Upper lobe of right lung (tissue), 1 donor: ENCODE data around the gene GP2. TPM values are rescaled to one million over a fixed set of nuclear protein-coding genes. Genes with fewer than 3 reads are reported as not detected.

Experiments used
- ATAC-seq: fragments of 200-7000 bp; cut with Tn5 transposase; one replicate; pipeline ENCODE4 v1.9.1; 2020; ENCODE audit warnings: mild to moderate bottlenecking, moderate library complexity
- DNase-seq: peaks from one replicate; pipeline ENCODE4 v3.0.0-alpha.2; 2020
- H3K27ac ChIP-seq: fragments of 200-600 bp; one replicate; pipeline ENCODE4 v1.8.0; 2022
- H3K27me3 ChIP-seq: fragments of 200-600 bp; one replicate; pipeline ENCODE4 v1.8.0; 2022; ENCODE audit warnings: mild to moderate bottlenecking
- H3K36me3 ChIP-seq: fragments of 200-600 bp; one replicate; pipeline ENCODE4 v1.8.0; 2022
- H3K4me1 ChIP-seq: fragments of 200-600 bp; one replicate; pipeline ENCODE4 v1.8.0; 2022
- H3K4me3 ChIP-seq: fragments of 200-600 bp; one replicate; pipeline ENCODE4 v1.8.0; 2022; ENCODE audit warnings: mild to moderate bottlenecking
- H3K9me3 ChIP-seq: fragments of 200-600 bp; one replicate; pipeline ENCODE4 v1.8.0; 2022
- CTCF ChIP-seq: fragments of 200-600 bp; IDR thresholded peaks from one replicate; pipeline ENCODE4 v1.8.0; 2022; ENCODE audit warnings: antibody characterized with exemption
- intact Hi-C: fragments of 100-400 bp; cut with DNase I; formaldehyde crosslinking; loops from one replicate; pipeline ENCODE4 v1.11.0; 2022
- total RNA-seq: library from RNA; stranded (reverse); fragmentation: NEBNext Ultra II Directional; extraction: Animal tissue kit (Norgen Biotek cat#: 25700); gene quantifications from one replicate; pipeline ENCODE4 v1.2.1, GENCODE V29; 2021
- donor health status: DM: no; HTN: yes; CAD: no; lungs with severe emphysema.

GP2 gene
- total RNA-seq, 1 donor from 2014 or later = not detected

- intact Hi-C loops = no loop called here
- Histone ChIP-seq H3K27me3 (no peaks in the 10 kb centered on the region), H3K36me3 (no peaks in the 10 kb centered on the region), H3K27ac (no peak overlapping the region), H3K9me3 (no peaks in the 10 kb centered on the region), H3K4me1 (no peaks in the 10 kb centered on the region), H3K4me3 (no peak overlapping the region)
- TF ChIP-seq CTCF = no peak
- ATAC-seq (no peak), DNase-seq (no peak)
Measured at GRCh38 chr16:20319406-20319805, 7.9 kb downstream of the GP2 start.

DNA sequence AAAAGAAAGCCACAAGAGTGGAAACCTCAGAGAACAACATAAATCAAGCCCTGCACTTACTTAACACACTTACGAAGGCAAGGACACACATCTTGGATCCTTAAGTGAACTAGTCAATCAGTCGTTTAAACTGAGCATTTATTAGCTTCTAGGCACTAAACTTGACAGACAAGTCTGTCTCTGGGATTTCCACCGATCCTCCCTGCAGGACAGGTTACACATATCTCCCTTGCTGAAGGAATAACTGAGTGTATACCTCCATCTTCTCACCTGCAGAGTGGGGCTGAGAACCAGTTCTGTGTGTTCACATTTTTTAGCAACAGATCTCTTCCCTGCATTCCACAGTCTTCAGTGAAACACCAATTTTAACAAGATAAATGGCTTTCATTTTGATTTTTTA is 8.9 kb downstream of the GP2 start:
- H3K9me3 ChIP-seq = no peaks in the 10 kb centered on the region
- ATAC-seq (no peak), DNase-seq (no peak)
- no peaks in the 10 kb centered on the region for H3K27me3 ChIP-seq
- intact Hi-C loops = no loop called here
- no peaks in the 10 kb centered on the region for H3K4me1 ChIP-seq
- H3K27ac ChIP-seq = no peak overlapping the region
- no peak for TF ChIP-seq CTCF
- H3K36me3 ChIP-seq = no peaks in the 10 kb centered on the region
- H3K4me3 ChIP-seq = no peak overlapping the region

GRCh38 chr16:20318006-20318405 is 9.3 kb downstream of the GP2 start:
- no peak for ATAC-seq
- intact Hi-C loops = no loop called here
- H3K27me3 ChIP-seq = no peaks in the 10 kb centered on the region
- no peaks in the 10 kb centered on the region for H3K36me3 ChIP-seq
- no peaks in the 10 kb centered on the region for H3K4me1 ChIP-seq
- no peak for TF ChIP-seq CTCF
- no peak overlapping the region for H3K27ac ChIP-seq
- H3K9me3 ChIP-seq = no peaks in the 10 kb centered on the region
- DNase-seq = no peak
- no peak overlapping the region for H3K4me3 ChIP-seq

GRCh38 chr16:20317117-20317516 is 10.2 kb downstream of the GP2 start:
- no peaks in the 10 kb centered on the region for H3K27me3 ChIP-seq
- no peaks in the 10 kb centered on the region for H3K4me1 ChIP-seq
- intact Hi-C loops = no loop called here
- H3K4me3 ChIP-seq = no peak overlapping the region
- no peak overlapping the region for H3K27ac ChIP-seq
- TF ChIP-seq CTCF = no peak
- no peaks in the 10 kb centered on the region for H3K9me3 ChIP-seq
- no peak for DNase-seq
- H3K36me3 ChIP-seq = no peaks in the 10 kb centered on the region
- no peak for ATAC-seq

GRCh38 chr16:20316715-20317114 is 10.6 kb downstream of the GP2 start:
- Histone ChIP-seq H3K36me3 (no peaks in the 10 kb centered on the region), H3K4me3 (no peak overlapping the region), H3K4me1 (no peaks in the 10 kb centered on the region), H3K27ac (no peak overlapping the region), H3K27me3 (no peaks in the 10 kb centered on the region), H3K9me3 (no peaks in the 10 kb centered on the region)
- no peak for DNase-seq
- no peak for TF ChIP-seq CTCF
- ATAC-seq = no peak
- intact Hi-C loops = no loop called here

DNA sequence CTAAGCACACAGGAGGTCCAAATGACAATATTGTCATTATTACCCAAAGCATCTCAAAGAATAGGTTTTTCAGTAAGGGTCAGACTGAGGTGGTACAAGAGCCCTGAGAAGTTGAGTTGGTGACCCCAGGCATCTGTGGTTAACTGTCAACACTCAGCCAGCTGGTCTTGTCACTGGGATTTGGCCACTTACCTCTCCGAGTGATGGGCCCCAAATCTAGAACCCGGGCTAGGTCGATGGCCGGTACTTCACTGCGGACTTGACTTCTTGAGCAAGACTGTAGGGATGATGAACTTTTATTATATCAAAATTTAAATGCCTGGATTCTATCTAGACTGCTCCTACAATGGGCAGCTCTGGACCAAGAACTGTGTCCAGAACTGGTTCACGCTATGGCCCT is 11.5 kb downstream of the GP2 start:
- no peaks in the 10 kb centered on the region for H3K4me1 ChIP-seq
- no peak for DNase-seq
- no peaks in the 10 kb centered on the region for H3K36me3 ChIP-seq
- H3K9me3 ChIP-seq = no peaks in the 10 kb centered on the region
- no peak for TF ChIP-seq CTCF
- intact Hi-C loops = no loop called here
- ATAC-seq = no peak
- no peak overlapping the region for H3K27ac ChIP-seq
- no peak overlapping the region for H3K4me3 ChIP-seq
- no peaks in the 10 kb centered on the region for H3K27me3 ChIP-seq
